ENCODE measurements around the gene CCDC60. TPM values are rescaled to one million over a fixed set of nuclear protein-coding genes. Genes with fewer than 3 reads are reported as not detected.

CCDC60 gene
- total RNA-seq, 4 donors from 2014 or later, result not detected

DNA sequence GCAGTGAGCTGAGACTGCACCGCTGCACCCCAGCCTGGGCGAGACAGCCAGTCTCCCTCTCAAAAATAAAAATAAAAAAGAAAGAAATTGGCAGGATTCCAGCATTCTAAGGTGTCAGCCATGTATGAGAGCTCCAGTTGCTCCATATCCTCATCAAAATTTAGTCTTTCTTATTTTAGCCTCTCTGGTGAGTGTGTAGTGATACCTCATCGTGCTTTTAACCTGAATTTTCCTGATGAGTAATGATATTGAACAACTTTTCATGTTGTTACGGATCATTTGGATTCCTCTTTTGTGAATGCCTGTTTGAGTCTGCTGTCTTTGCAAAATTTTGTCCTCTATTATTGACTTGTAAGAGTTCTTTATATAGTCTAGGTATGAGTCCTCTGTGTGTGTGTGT, 28.5 kb downstream of the CCDC60 start:
- TF ChIP-seq POLR2A (IDR thresholded peaks at IDR 0.05), result no peak
- no peak for TF ChIP-seq CTCF (IDR thresholded peaks at IDR 0.05 in 4 of 5, conservative IDR thresholded peaks at IDR 0.05 in 1 of 5)
- no peaks in the 10 kb centered on the region for H3K36me3 ChIP-seq
- no peak overlapping the region for H3K27ac ChIP-seq
- no peaks in the 10 kb centered on the region for H3K27me3 ChIP-seq
- intact Hi-C loops (cut with DNase I; ENCODE audit: low total_unique reads) (no loop called here), in situ Hi-C loops (cut with MboI; ENCODE audit: low sequenced_read_pairs in 4 of 4) (no loop called here)
- H3K4me1 ChIP-seq, result no peaks in the 10 kb centered on the region
- DNase-seq, result no peak
- ATAC-seq, result no peak
- H3K9me3 ChIP-seq, result no peaks in the 10 kb centered on the region
- no peak overlapping the region for H3K4me3 ChIP-seq

GRCh38 chr12:119363490-119363889, 29.0 kb downstream of the CCDC60 start:
- ATAC-seq (no peak), DNase-seq (no peak)
- in situ Hi-C loops (cut with MboI; ENCODE audit: low sequenced_read_pairs in 4 of 4), result no loop called here
- H3K4me1 ChIP-seq, result no peaks in the 10 kb centered on the region
- no peaks in the 10 kb centered on the region for H3K9me3 ChIP-seq
- intact Hi-C loops (cut with DNase I; ENCODE audit: low total_unique reads), result no loop called here
- no peak overlapping the region for H3K4me3 ChIP-seq
- TF ChIP-seq CTCF (IDR thresholded peaks at IDR 0.05 in 4 of 5, conservative IDR thresholded peaks at IDR 0.05 in 1 of 5), result no peak
- TF ChIP-seq POLR2A (IDR thresholded peaks at IDR 0.05), result no peak
- no peaks in the 10 kb centered on the region for H3K27me3 ChIP-seq
- no peaks in the 10 kb centered on the region for H3K36me3 ChIP-seq
- H3K27ac ChIP-seq, result no peak overlapping the region

GRCh38 chr12:119365451-119365850, 30.9 kb downstream of the CCDC60 start:
- TF ChIP-seq POLR2A (IDR thresholded peaks at IDR 0.05), result no peak
- no peak for TF ChIP-seq CTCF (IDR thresholded peaks at IDR 0.05 in 4 of 5, conservative IDR thresholded peaks at IDR 0.05 in 1 of 5)
- no peak for DNase-seq
- Histone ChIP-seq H3K27ac (no peak overlapping the region), H3K4me3 (no peak overlapping the region), H3K4me1 (no peaks in the 10 kb centered on the region), H3K9me3 (no peaks in the 10 kb centered on the region), H3K27me3 (no peaks in the 10 kb centered on the region), H3K36me3 (no peaks in the 10 kb centered on the region)
- in situ Hi-C loops (cut with MboI; ENCODE audit: low sequenced_read_pairs in 4 of 4), result no loop called here
- intact Hi-C loops (cut with DNase I; ENCODE audit: low total_unique reads), result no loop called here
- ATAC-seq, result no peak

DNA sequence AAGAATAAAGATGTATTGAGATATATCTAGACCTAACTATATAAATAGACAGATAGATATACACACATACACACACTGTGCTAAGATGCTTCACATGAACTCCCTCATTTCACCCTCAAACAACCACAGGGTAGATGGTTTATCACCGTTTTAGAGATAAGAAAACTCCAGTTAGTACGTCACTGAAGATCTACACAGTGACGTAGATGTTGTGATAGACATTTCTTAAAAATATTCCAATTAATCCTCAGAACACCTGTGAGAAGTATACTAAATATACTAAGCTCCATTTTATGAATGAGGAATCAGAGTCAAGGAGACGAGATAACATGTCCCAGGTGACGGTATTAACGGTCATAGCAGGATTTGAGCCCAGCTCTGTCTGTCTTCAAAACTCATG, 31.5 kb downstream of the CCDC60 start:
- no peaks in the 10 kb centered on the region for H3K9me3 ChIP-seq
- H3K4me1 ChIP-seq, result no peaks in the 10 kb centered on the region
- TF ChIP-seq POLR2A (IDR thresholded peaks at IDR 0.05), result no peak
- no peak for TF ChIP-seq CTCF (IDR thresholded peaks at IDR 0.05 in 4 of 5, conservative IDR thresholded peaks at IDR 0.05 in 1 of 5)
- no peak overlapping the region for H3K27ac ChIP-seq
- intact Hi-C loops (cut with DNase I; ENCODE audit: low total_unique reads), result no loop called here
- in situ Hi-C loops (cut with MboI; ENCODE audit: low sequenced_read_pairs in 4 of 4), result no loop called here
- no peak overlapping the region for H3K4me3 ChIP-seq
- ATAC-seq (no peak), DNase-seq (no peak)
- no peaks in the 10 kb centered on the region for H3K36me3 ChIP-seq
- no peaks in the 10 kb centered on the region for H3K27me3 ChIP-seq

GRCh38 chr12:119369161-119369560, 34.6 kb downstream of the CCDC60 start:
- DNase-seq, result no peak
- H3K36me3 ChIP-seq, result no peaks in the 10 kb centered on the region
- no peaks in the 10 kb centered on the region for H3K27me3 ChIP-seq
- no peak for ATAC-seq
- in situ Hi-C loops (cut with MboI; ENCODE audit: low sequenced_read_pairs in 4 of 4) (no loop called here), intact Hi-C loops (cut with DNase I; ENCODE audit: low total_unique reads) (no loop called here)
- no peak overlapping the region for H3K4me3 ChIP-seq
- no peaks in the 10 kb centered on the region for H3K4me1 ChIP-seq
- H3K9me3 ChIP-seq, result no peaks in the 10 kb centered on the region
- TF ChIP-seq CTCF (IDR thresholded peaks at IDR 0.05 in 4 of 5, conservative IDR thresholded peaks at IDR 0.05 in 1 of 5), result no peak
- no peak for TF ChIP-seq POLR2A (IDR thresholded peaks at IDR 0.05)
- H3K27ac ChIP-seq, result no peak overlapping the region

Measured in gastrocnemius medialis (tissue), 4 donors.